Mesothelial cell of epicardium (in vitro differentiated cells): ENCODE measurements around the gene FBXO36. TPM values are rescaled to one million over a fixed set of nuclear protein-coding genes. Genes with fewer than 3 reads are reported as not detected.
"Not testable (repeated sequence)": the region's sequence is repeated elsewhere in the genome, so short reads cannot be mapped to it uniquely, and the experiment has no call there.

Experiments
- DNase-seq, 2 experiments: peaks; one replicate each; pipeline ENCODE4 v3.0.0; 2021; ENCODE audit warnings: low spot score in 2 of 2; ENCODE audit not compliant: unreplicated experiment in 2 of 2
- H3K27ac Mint-ChIP-seq: 2 replicates; pipeline ENCODE4 v1.8.0; 2021; ENCODE audit warnings: mixed read lengths
- H3K27me3 Mint-ChIP-seq: 2 replicates; pipeline ENCODE4 v1.8.0; 2021; ENCODE audit warnings: low read depth, mixed read lengths
- H3K36me3 Mint-ChIP-seq: 2 replicates; pipeline ENCODE4 v1.8.0; 2021; ENCODE audit warnings: mixed read lengths
- H3K4me1 Mint-ChIP-seq: 2 replicates; pipeline ENCODE4 v1.8.0; 2021; ENCODE audit warnings: mixed read lengths
- H3K4me3 Mint-ChIP-seq: 2 replicates; pipeline ENCODE4 v1.8.0; 2021; ENCODE audit warnings: mild to moderate bottlenecking, moderate library complexity, mixed read lengths
- H3K9me3 Mint-ChIP-seq: 2 replicates; pipeline ENCODE4 v1.8.0; 2021; ENCODE audit warnings: mixed read lengths
- total RNA-seq: library from RNA; stranded (reverse); gene quantifications from 3 replicates; pipeline ENCODE4 v1.2.1, GENCODE V29; 2021
- TF ChIP-seq, protein P1 (sequence below): fragments of 200-600 bp; sonication (generic); IDR thresholded peaks from one replicate; pipeline ENCODE4 v1.5.0; 2021; ENCODE audit warnings: antibody characterized with exemption; ENCODE audit not compliant: unreplicated experiment

FBXO36 gene
- total RNA-seq, 1 donor from 2014 or later = 5.5 TPM

DNA sequence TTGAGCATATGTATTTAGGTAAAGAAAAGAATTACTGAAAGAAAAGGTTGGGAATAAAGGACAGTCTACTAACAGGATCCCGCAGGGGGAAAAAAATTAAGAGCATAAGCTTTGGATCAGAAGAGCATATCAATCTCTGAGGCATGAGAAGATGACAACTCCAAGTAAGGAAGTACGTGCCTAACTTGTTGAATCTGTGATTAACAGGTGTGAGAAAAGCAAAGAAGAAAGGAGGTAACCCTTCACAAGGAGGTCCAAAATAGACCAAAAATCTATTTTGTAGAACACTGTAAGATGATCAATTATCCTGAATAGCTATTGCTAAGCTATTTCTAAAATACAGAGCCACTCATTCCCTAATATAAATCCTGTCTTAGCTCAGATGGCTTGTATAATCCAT is 33.3 kb upstream of the FBXO36 start:
- no peak for DNase-seq
- Mint-ChIP-seq H3K27ac (no peak overlapping the region), H3K4me1 (no peaks in the 10 kb centered on the region), H3K4me3 (no peak overlapping the region), H3K36me3 (no peaks in the 10 kb centered on the region), H3K27me3 (no peaks in the 10 kb centered on the region), H3K9me3 (no peaks in the 10 kb centered on the region)
- TF ChIP-seq, protein P1, sequence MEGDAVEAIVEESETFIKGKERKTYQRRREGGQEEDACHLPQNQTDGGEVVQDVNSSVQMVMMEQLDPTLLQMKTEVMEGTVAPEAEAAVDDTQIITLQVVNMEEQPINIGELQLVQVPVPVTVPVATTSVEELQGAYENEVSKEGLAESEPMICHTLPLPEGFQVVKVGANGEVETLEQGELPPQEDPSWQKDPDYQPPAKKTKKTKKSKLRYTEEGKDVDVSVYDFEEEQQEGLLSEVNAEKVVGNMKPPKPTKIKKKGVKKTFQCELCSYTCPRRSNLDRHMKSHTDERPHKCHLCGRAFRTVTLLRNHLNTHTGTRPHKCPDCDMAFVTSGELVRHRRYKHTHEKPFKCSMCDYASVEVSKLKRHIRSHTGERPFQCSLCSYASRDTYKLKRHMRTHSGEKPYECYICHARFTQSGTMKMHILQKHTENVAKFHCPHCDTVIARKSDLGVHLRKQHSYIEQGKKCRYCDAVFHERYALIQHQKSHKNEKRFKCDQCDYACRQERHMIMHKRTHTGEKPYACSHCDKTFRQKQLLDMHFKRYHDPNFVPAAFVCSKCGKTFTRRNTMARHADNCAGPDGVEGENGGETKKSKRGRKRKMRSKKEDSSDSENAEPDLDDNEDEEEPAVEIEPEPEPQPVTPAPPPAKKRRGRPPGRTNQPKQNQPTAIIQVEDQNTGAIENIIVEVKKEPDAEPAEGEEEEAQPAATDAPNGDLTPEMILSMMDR = no peak

GRCh38 chr2:229896857-229897256 is 25.4 kb upstream of the FBXO36 start:
- Mint-ChIP-seq H3K4me1 (no peaks in the 10 kb centered on the region), H3K4me3 (no peak overlapping the region), H3K9me3 (no peaks in the 10 kb centered on the region), H3K36me3 (peaks cover 3% of the 10 kb centered on the region), H3K27me3 (no peaks in the 10 kb centered on the region), H3K27ac (no peak overlapping the region)
- DNase-seq = no peak
- TF ChIP-seq, protein P1 = no peak

- Mint-ChIP-seq H3K36me3 (peaks cover 6% of the 10 kb centered on the region), H3K27me3 (no peaks in the 10 kb centered on the region), H3K27ac (no peak overlapping the region), H3K9me3 (no peaks in the 10 kb centered on the region), H3K4me3 (no peak overlapping the region), H3K4me1 (no peaks in the 10 kb centered on the region)
- TF ChIP-seq, protein P1 = no peak
- no peak for DNase-seq
Observed at GRCh38 chr2:229899604-229900003, 22.7 kb upstream of the FBXO36 start.

DNA sequence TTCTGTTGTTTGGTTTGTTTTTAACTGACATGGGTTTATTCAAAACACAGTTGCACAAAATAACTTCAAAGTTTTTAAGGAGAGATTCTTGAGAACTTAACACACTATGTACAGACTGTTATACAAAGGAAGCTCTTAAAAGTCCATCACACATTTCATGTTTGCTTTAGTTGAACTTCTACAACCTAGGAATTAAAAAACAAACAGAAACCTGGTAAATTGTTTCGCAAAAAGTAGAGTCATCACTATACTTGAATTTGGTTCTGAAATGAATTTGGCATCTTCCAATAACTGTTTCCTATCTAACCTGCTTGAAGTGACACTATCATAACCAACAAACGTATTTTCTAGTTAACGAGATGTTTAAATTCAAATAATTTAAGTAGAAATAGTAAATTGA is 22.3 kb upstream of the FBXO36 start:
- no peak for DNase-seq
- Mint-ChIP-seq H3K4me1 (no peaks in the 10 kb centered on the region), H3K27ac (no peak overlapping the region), H3K4me3 (no peak overlapping the region), H3K36me3 (peaks cover 6% of the 10 kb centered on the region), H3K27me3 (no peaks in the 10 kb centered on the region), H3K9me3 (no peaks in the 10 kb centered on the region)
- TF ChIP-seq, protein P1 = no peak

GRCh38 chr2:229900514-229900913 is 21.8 kb upstream of the FBXO36 start:
- not testable (repeated sequence) for H3K9me3 Mint-ChIP-seq, H3K27me3 Mint-ChIP-seq, H3K4me3 Mint-ChIP-seq, H3K4me1 Mint-ChIP-seq, H3K36me3 Mint-ChIP-seq, DNase-seq, H3K27ac Mint-ChIP-seq

GRCh38 chr2:229901819-229902218 is 20.5 kb upstream of the FBXO36 start:
- H3K9me3 Mint-ChIP-seq = no peaks in the 10 kb centered on the region
- TF ChIP-seq, protein P1 = no peak
- H3K36me3 Mint-ChIP-seq = peaks cover 6% of the 10 kb centered on the region
- H3K27me3 Mint-ChIP-seq = no peaks in the 10 kb centered on the region
- H3K4me3 Mint-ChIP-seq = no peak overlapping the region
- no peak for DNase-seq
- no peak overlapping the region for H3K27ac Mint-ChIP-seq
- no peaks in the 10 kb centered on the region for H3K4me1 Mint-ChIP-seq
